SK-N-SH treated with all-trans-retinoic acid at 6 μM for 48 hours (cell line): Measurements from ENCODE around the gene RTL1.

Source experiments
- ATAC-seq: fragments of 200-7000 bp; cut with Tn5 transposase; 3 replicates; pipeline ENCODE4 v1.9.1; 2020; ENCODE audit warnings: mild to moderate bottlenecking, moderate library complexity
- ARNTL ChIP-seq: fragments of 450-650 bp; formaldehyde crosslinking; IDR thresholded peaks from 2 replicates; pipeline ENCODE4 v1.5.0; 2020; ENCODE audit warnings: low read depth, mild to moderate bottlenecking, moderate library complexity, borderline replicate concordance
- BACH2 ChIP-seq: fragments of 250-450 bp; sonication (Bioruptor Pico); IDR thresholded peaks from 2 replicates; pipeline ENCODE4 v1.9.0; 2021; ENCODE audit warnings: mild to moderate bottlenecking, borderline replicate concordance
- CREB5 ChIP-seq: fragments of 250-450 bp; sonication (Bioruptor Pico); IDR thresholded peaks from 2 replicates; pipeline ENCODE4 v1.5.1; 2020; ENCODE audit warnings: low read depth, mild to moderate bottlenecking, moderate library complexity
- CSDC2 ChIP-seq: fragments of 250-450 bp; sonication (Bioruptor Pico); IDR thresholded peaks from 2 replicates; pipeline ENCODE4 v1.5.0; 2020; ENCODE audit warnings: mild to moderate bottlenecking, moderate library complexity
- CSRNP3 ChIP-seq: fragments of 250-450 bp; sonication (Bioruptor Pico); IDR thresholded peaks from 2 replicates; pipeline ENCODE4 v1.5.1; 2021; ENCODE audit warnings: mild to moderate bottlenecking, moderate library complexity
- ESRRG ChIP-seq: fragments of 250-450 bp; sonication (Bioruptor Pico); IDR thresholded peaks from 2 replicates; pipeline ENCODE4 v1.6.1; 2021; ENCODE audit warnings: mild to moderate bottlenecking
- ISL1 ChIP-seq: fragments of 250-450 bp; sonication (Bioruptor Pico); IDR thresholded peaks from 2 replicates; pipeline ENCODE4 v2.1.2; 2022; ENCODE audit warnings: mild to moderate bottlenecking, moderate library complexity
- OSR1 ChIP-seq: fragments of 250-450 bp; sonication (Bioruptor Pico); IDR thresholded peaks from 2 replicates; pipeline ENCODE4 v1.8.0; 2022; ENCODE audit warnings: moderate library complexity, mild to moderate bottlenecking, inconsistent platforms
- PATZ1 ChIP-seq: fragments of 250-450 bp; sonication (Bioruptor Pico); IDR thresholded peaks from 2 replicates; pipeline ENCODE4 v1.8.0; 2020; ENCODE audit warnings: mild to moderate bottlenecking, moderate library complexity, borderline replicate concordance
- POU6F1 ChIP-seq: fragments of 250-450 bp; sonication (Bioruptor Pico); IDR thresholded peaks from 2 replicates; pipeline ENCODE4 v1.8.0; 2021; ENCODE audit warnings: low read depth, mild to moderate bottlenecking, moderate library complexity, borderline replicate concordance
- PPARA ChIP-seq: fragments of 250-450 bp; sonication (Bioruptor Pico); IDR thresholded peaks from 2 replicates; pipeline ENCODE4 v1.5.0; 2020; ENCODE audit warnings: mild to moderate bottlenecking, borderline replicate concordance
- RARB ChIP-seq: fragments of 250-450 bp; sonication (Bioruptor Pico); IDR thresholded peaks from 2 replicates; pipeline ENCODE4 v1.8.0; 2021; ENCODE audit warnings: mild to moderate bottlenecking, moderate library complexity
- SNAI2 ChIP-seq: fragments of 250-450 bp; sonication (Bioruptor Pico); IDR thresholded peaks from 2 replicates; pipeline ENCODE4 v1.5.0; 2020; ENCODE audit warnings: mild to moderate bottlenecking, moderate library complexity
- TCF4 ChIP-seq: fragments of 250-450 bp; sonication (Bioruptor Pico); IDR thresholded peaks from 2 replicates; pipeline ENCODE4 v1.8.0; 2021; ENCODE audit warnings: mild to moderate bottlenecking, moderate library complexity, borderline replicate concordance
- TOX ChIP-seq: fragments of 250-450 bp; sonication (Bioruptor Pico); IDR thresholded peaks from 2 replicates; pipeline ENCODE4 v1.8.0; 2021; ENCODE audit warnings: mild to moderate bottlenecking, moderate library complexity, borderline replicate concordance
- TSHZ2 ChIP-seq: fragments of 250-450 bp; sonication (Bioruptor Pico); IDR thresholded peaks from 2 replicates; pipeline ENCODE4 v1.5.0; 2020; ENCODE audit warnings: mild to moderate bottlenecking, moderate library complexity
- ZC3H10 ChIP-seq: fragments of 250-450 bp; sonication (Bioruptor Pico); IDR thresholded peaks from 2 replicates; pipeline ENCODE4 v1.5.1; 2021; ENCODE audit warnings: mild to moderate bottlenecking, moderate library complexity
- ZFP3 ChIP-seq: fragments of 250-450 bp; sonication (Bioruptor Pico); IDR thresholded peaks from 2 replicates; pipeline ENCODE4 v1.5.0; 2020; ENCODE audit warnings: mild to moderate bottlenecking, moderate library complexity
- ZFP30 ChIP-seq: fragments of 450-650 bp; formaldehyde crosslinking; IDR thresholded peaks from 2 replicates; pipeline ENCODE4 v1.5.0; 2022; ENCODE audit warnings: mild to moderate bottlenecking, moderate library complexity
- ZNF565 ChIP-seq: fragments of 450-650 bp; formaldehyde crosslinking; conservative IDR thresholded peaks from 2 replicates; pipeline ENCODE4 v1.5.0; 2020; ENCODE audit warnings: low read depth, mild to moderate bottlenecking, moderate library complexity
- ZNF70 ChIP-seq: fragments of 450-650 bp; formaldehyde crosslinking; IDR thresholded peaks from 2 replicates; pipeline ENCODE4 v1.5.0; 2020; ENCODE audit warnings: mild to moderate bottlenecking, moderate library complexity
- ZNF8 ChIP-seq: fragments of 450-650 bp; formaldehyde crosslinking; IDR thresholded peaks from 2 replicates; pipeline ENCODE4 v1.5.0; 2020; ENCODE audit warnings: mild to moderate bottlenecking, moderate library complexity

The RTL1 gene

GRCh38 chr14:100851586-100851916 is 52.0 kb downstream of the RTL1 start:
- TF ChIP-seq TOX (CRISPR knock-in tag) (no peak), ISL1 (CRISPR knock-in tag) (no peak), CSDC2 (CRISPR knock-in tag) (no peak), ZNF8 (CRISPR knock-in tag) (no peak), POU6F1 (no peak), SNAI2 (CRISPR knock-in tag) (no peak), ZFP30 (no peak), PATZ1 (no peak), CSRNP3 (CRISPR knock-in tag) (no peak), ZNF565 (CRISPR knock-in tag) (no peak), BACH2 (no peak), ZNF70 (CRISPR knock-in tag) (no peak), RARB (CRISPR knock-in tag) (no peak), CREB5 (CRISPR knock-in tag) (no peak), TSHZ2 (CRISPR knock-in tag) (no peak), PPARA (CRISPR knock-in tag) (no peak), OSR1 (no peak), ARNTL (CRISPR knock-in tag) (no peak), ZFP3 (CRISPR knock-in tag) (no peak)

GRCh38 chr14:100850841-100851585 is 52.5 kb downstream of the RTL1 start:
- ATAC-seq: no peak
- TF ChIP-seq ZC3H10 (no peak), ZNF8 (CRISPR knock-in tag) (no peak), CREB5 (CRISPR knock-in tag) (no peak), BACH2 (no peak), ZFP3 (CRISPR knock-in tag) (no peak), ZNF70 (CRISPR knock-in tag) (no peak), ESRRG (CRISPR knock-in tag) (no peak), PPARA (CRISPR knock-in tag) (no peak), TCF4 (CRISPR knock-in tag) (no peak), SNAI2 (CRISPR knock-in tag) (no peak), OSR1 (no peak)

More at GRCh38 chr14:100851586-100851916, 52.0 kb downstream of the RTL1 start:
- no peak for ATAC-seq
